Endothelial cell of umbilical vein (primary cell): ENCODE results near the gene MYO1E. TPM values are rescaled to one million over a fixed set of nuclear protein-coding genes. Genes with fewer than 3 reads are reported as not detected.
A peak's percentile ranks its signal among the peaks of the same experiment; 100 is the strongest.

ENCODE experiments used
- BruUV-seq: library from RNA; stranded (reverse); fragments of 400-500 nt; replicated peaks from 2 replicates; lab custom pipeline; 2021; lab: Mats Ljungman, UMichigan
- CTCF ChIA-PET: fragments of 300-600, 350-600 bp; sonication (Branson Sonifier 250); formaldehyde crosslinking; loops from one replicate; lab custom pipeline; 2021; ENCODE audit warnings: antibody characterized with exemption, inconsistent platforms; lab: Charles Lee
- POLR2A ChIA-PET: fragments of 300-600, 350-600 bp; sonication (Branson Sonifier 250); formaldehyde crosslinking; loops from one replicate; lab custom pipeline; 2021; ENCODE audit warnings: antibody characterized with exemption, inconsistent platforms; lab: Charles Lee
- DNase-seq: peaks from one replicate; pipeline ENCODE4 v3.0.0-alpha.2; 2011; ENCODE audit warnings: low read depth, low spot score
- FAIRE-seq: peaks from 2 replicates; lab custom pipeline; 2011; peaks lifted over from hg19 to GRCh38; lab: Jason Lieb, UNC
- H2AFZ ChIP-seq: 2 replicates; pipeline ENCODE4 v1.6.0; 2012; ENCODE audit warnings: low read depth, low read length, control low read depth, inconsistent platforms
- H3K27ac ChIP-seq: 2 replicates; pipeline ENCODE4 v1.5.1; 2011; ENCODE audit warnings: low read depth, mild to moderate bottlenecking, control low read depth, low read length, moderate library complexity; ENCODE audit not compliant: insufficient read depth
- H3K27me3 ChIP-seq, 2 experiments: 2 replicates each; pipeline versions ENCODE4 v1.6.0 to v1.6.1; 2011; ENCODE audit warnings: low read length in 2 of 2, mixed read lengths in 1 of 2; ENCODE audit not compliant: control insufficient read depth in 2 of 2, insufficient read depth in 2 of 2
- H3K36me3 ChIP-seq, 2 experiments: 2 replicates in 1 of 2; 3 replicates in 1 of 2; pipeline ENCODE4 v1.5.1; 2011; ENCODE audit warnings: low read length in 2 of 2, mild to moderate bottlenecking in 1 of 2, moderate library complexity in 1 of 2; ENCODE audit not compliant: control insufficient read depth in 2 of 2, insufficient read depth in 2 of 2; ENCODE audit errors: extremely low read depth in 1 of 2
- H3K4me1 ChIP-seq: 3 replicates; pipeline ENCODE4 v1.5.1; 2011; ENCODE audit warnings: mild to moderate bottlenecking, low read length; ENCODE audit not compliant: control insufficient read depth, insufficient read depth; ENCODE audit errors: extremely low read depth
- H3K4me2 ChIP-seq: 2 replicates; pipeline ENCODE4 v1.6.1; 2011; ENCODE audit warnings: low read length, control low read depth, mixed read lengths; ENCODE audit not compliant: insufficient read depth
- H3K4me3 ChIP-seq, 3 experiments: fragments of 200-600 bp in 1 of 3; sonication (generic), shearing (Covaris generic) in 1 of 3; replicated peaks in 1 of 3; 2 replicates each; pipeline ENCODE4 v1.5.1; 2011 to 2016; ENCODE audit warnings: control low read depth in 3 of 3, low read length in 3 of 3, mild to moderate bottlenecking in 2 of 3, inconsistent platforms in 1 of 3, low read depth in 1 of 3, moderate library complexity in 1 of 3; ENCODE audit not compliant: insufficient read depth in 1 of 3
- H3K79me2 ChIP-seq: 2 replicates; pipeline ENCODE4 v1.6.0; 2012; ENCODE audit warnings: low read length, inconsistent platforms; ENCODE audit not compliant: control insufficient read depth, insufficient read depth
- H3K9ac ChIP-seq: replicated peaks from 2 replicates; pipeline ENCODE3; 2011; ENCODE audit warnings: low read length, control low read depth; ENCODE audit not compliant: insufficient read depth; ENCODE audit errors: extremely low read depth
- H3K9me1 ChIP-seq: replicated peaks from 3 replicates; pipeline ENCODE4 v1.6.0; 2011; ENCODE audit warnings: mild to moderate bottlenecking, low read length; ENCODE audit not compliant: control insufficient read depth, insufficient read depth; ENCODE audit errors: extremely low read depth
- H3K9me3 ChIP-seq: replicated peaks from 2 replicates; pipeline ENCODE4 v1.5.1; 2012; ENCODE audit warnings: low read length, inconsistent platforms; ENCODE audit not compliant: control insufficient read depth, insufficient read depth
- H4K20me1 ChIP-seq: replicated peaks from 2 replicates; pipeline ENCODE3; 2011; ENCODE audit warnings: mild to moderate bottlenecking, low read length; ENCODE audit not compliant: control insufficient read depth, insufficient read depth; ENCODE audit errors: extremely low read depth
- EZH2 ChIP-seq: IDR thresholded peaks from 2 replicates; pipeline ENCODE4 v1.6.1; 2012; ENCODE audit warnings: borderline replicate concordance, low read depth, mild to moderate bottlenecking, moderate library complexity, low read length, inconsistent platforms; ENCODE audit not compliant: severe bottlenecking
- FOS ChIP-seq: IDR thresholded peaks from 2 replicates; pipeline ENCODE4 v1.6.1; 2011; ENCODE audit warnings: mild to moderate bottlenecking, low read length, moderate library complexity, borderline replicate concordance; ENCODE audit not compliant: insufficient read depth
- GATA2 ChIP-seq: IDR thresholded peaks from 2 replicates; pipeline ENCODE4 v1.7.0; 2011; ENCODE audit warnings: low read depth, mild to moderate bottlenecking, moderate library complexity, mixed read lengths, low read length; ENCODE audit not compliant: insufficient read length, insufficient read depth
- JUN ChIP-seq: IDR thresholded peaks from 2 replicates; pipeline ENCODE4 v1.6.1; 2011; ENCODE audit warnings: borderline replicate concordance, low read depth; ENCODE audit not compliant: insufficient read length, insufficient read depth
- MYC ChIP-seq: IDR thresholded peaks from one replicate; pipeline ENCODE4 v1.6.1; 2011; ENCODE audit warnings: mild to moderate bottlenecking, low read depth, low read length
- POLR2A ChIP-seq: IDR thresholded peaks from 2 replicates; pipeline ENCODE4 v1.6.1; 2012; ENCODE audit warnings: low read depth, mild to moderate bottlenecking, control low read depth, low read length
- POLR2AphosphoS5 ChIP-seq: IDR thresholded peaks from 2 replicates; pipeline ENCODE4 v1.6.1; 2012; ENCODE audit warnings: low read depth, mild to moderate bottlenecking, control low read depth, low read length, moderate library complexity; ENCODE audit not compliant: insufficient read depth
- dilution Hi-C: fragments of 300-500 bp; cut with MboI; formaldehyde crosslinking; loops from one replicate; pipeline ENCODE4 v1.15.0; 2019; ENCODE audit warnings: low sequenced_read_pairs; ENCODE audit not compliant: extremely low pct_ligation_motif_present
- intact Hi-C: fragments of 100-400 bp; cut with micrococcal nuclease; formaldehyde crosslinking; loops from one replicate; pipeline ENCODE4 v1.10.0; 2022
- polyA plus RNA-seq, 4 experiments: library from polyadenylated mRNA; depleted of rRNA in 3 of 4; stranded (reverse) in 3 of 4; unstranded in 1 of 4; fragments of >200 nt; gene quantifications; 2 replicates each; pipeline versions ENCODE4 v1.2.1 to v1.2.3, GENCODE V29; 2011 to 2012; ENCODE audit warnings: missing spikeins in 1 of 4
- total RNA-seq: library from RNA; stranded (reverse); gene quantifications from 2 replicates; pipeline ENCODE4 v1.2.3, GENCODE V29; 2021
- TF ChIP-seq, protein P1 (sequence below): IDR thresholded peaks from 2 replicates; pipeline ENCODE4 v1.6.1; 2011; ENCODE audit not compliant: insufficient read depth, insufficient read length
- TF ChIP-seq, protein P2 (sequence below), 2 donors: IDR thresholded peaks; 1 replicate in 1 of 2; 2 replicates in 1 of 2; pipeline ENCODE4 v1.5.1; 2011; ENCODE audit warnings: low read length in 2 of 2, mild to moderate bottlenecking in 2 of 2, moderate library complexity in 2 of 2, control low read depth in 1 of 2, inconsistent platforms in 1 of 2, low read depth in 1 of 2; ENCODE audit not compliant: insufficient read depth in 1 of 2; ENCODE audit errors: extremely low read depth in 1 of 2

Gene MYO1E
- total and polyA plus RNA-seq, 2 donors (not counting 3 experiments of a cell fraction or from before 2014, with no cell fraction given): 31.6 to 218 TPM

DNA sequence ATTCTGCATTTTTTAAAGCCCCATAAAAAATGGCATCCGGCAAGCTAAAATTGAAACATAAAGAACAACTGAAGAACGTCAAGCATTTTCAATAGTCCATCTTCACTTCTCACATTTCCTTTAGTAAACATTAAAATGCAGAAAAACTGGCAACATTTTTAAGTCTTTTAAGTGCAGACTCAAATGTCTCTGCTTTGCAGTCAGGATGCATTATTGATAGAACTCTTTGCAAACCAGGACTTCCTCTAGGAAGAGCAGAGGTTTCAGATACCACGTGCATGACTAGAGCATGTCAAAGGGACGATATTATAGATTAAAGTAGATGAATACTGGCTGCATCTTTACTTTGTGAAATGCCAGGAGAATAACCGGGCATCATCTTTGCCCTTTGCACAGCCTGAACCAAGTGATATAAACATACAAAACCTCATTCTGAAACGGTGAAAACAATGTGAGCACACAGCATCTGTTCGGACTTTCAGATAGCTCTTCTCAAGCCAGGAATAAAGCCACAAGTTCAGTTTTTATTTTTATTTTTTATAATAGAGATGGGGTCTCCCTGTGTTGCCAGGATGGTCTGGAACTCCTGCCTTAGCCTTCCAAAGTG, 101.0 kb downstream of the MYO1E start:
- CTCF ChIA-PET: no interaction called here
- DNase-seq (no peak), FAIRE-seq (no peak)
- Histone ChIP-seq H4K20me1 (no peaks in the 10 kb centered on the region), H3K9me1 (no peaks in the 10 kb centered on the region), H2AFZ (no peak overlapping the region), H3K27me3 (no peaks in the 10 kb centered on the region), H3K4me1 (peaks cover 27% of the 10 kb centered on the region), H3K4me2 (no peak overlapping the region), H3K36me3 (no peaks in the 10 kb centered on the region), H3K27ac (no peak overlapping the region), H3K9me3 (no peaks in the 10 kb centered on the region), H3K79me2 (peaks cover 31% of the 10 kb centered on the region), H3K4me3 (no peak overlapping the region), H3K9ac (no peak overlapping the region)
- BruUV-seq: TSS peak; percentile 10
- POLR2A ChIA-PET: no interaction called here
- dilution Hi-C loops: no loop called here
- TF ChIP-seq FOS (no peak), POLR2A (no peak), MYC (no peak), EZH2 (no peak), POLR2AphosphoS5 (no peak), JUN (no peak), GATA2 (no peak)
- TF ChIP-seq, protein P1, sequence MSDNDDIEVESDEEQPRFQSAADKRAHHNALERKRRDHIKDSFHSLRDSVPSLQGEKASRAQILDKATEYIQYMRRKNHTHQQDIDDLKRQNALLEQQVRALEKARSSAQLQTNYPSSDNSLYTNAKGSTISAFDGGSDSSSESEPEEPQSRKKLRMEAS: no peak
- TF ChIP-seq, protein P2, sequence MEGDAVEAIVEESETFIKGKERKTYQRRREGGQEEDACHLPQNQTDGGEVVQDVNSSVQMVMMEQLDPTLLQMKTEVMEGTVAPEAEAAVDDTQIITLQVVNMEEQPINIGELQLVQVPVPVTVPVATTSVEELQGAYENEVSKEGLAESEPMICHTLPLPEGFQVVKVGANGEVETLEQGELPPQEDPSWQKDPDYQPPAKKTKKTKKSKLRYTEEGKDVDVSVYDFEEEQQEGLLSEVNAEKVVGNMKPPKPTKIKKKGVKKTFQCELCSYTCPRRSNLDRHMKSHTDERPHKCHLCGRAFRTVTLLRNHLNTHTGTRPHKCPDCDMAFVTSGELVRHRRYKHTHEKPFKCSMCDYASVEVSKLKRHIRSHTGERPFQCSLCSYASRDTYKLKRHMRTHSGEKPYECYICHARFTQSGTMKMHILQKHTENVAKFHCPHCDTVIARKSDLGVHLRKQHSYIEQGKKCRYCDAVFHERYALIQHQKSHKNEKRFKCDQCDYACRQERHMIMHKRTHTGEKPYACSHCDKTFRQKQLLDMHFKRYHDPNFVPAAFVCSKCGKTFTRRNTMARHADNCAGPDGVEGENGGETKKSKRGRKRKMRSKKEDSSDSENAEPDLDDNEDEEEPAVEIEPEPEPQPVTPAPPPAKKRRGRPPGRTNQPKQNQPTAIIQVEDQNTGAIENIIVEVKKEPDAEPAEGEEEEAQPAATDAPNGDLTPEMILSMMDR (IDR thresholded peaks at IDR 0.05; ENCODE audit: extremely low read depth in 1 of 2, insufficient read depth in 1 of 2, low read depth in 1 of 2, low read length in 2 of 2): no peak
- intact Hi-C loops: no loop called here
